ENCODE results near the gene SBK1.
A peak's percentile ranks its signal among the peaks of the same experiment; 100 is the strongest.
"Not testable (repeated sequence)": the region's sequence is repeated elsewhere in the genome, so short reads cannot be mapped to it uniquely, and the experiment has no call there.

The SBK1 gene

GRCh38 chr16:28310796-28311195 is 18.5 kb downstream of the SBK1 start:
- no peak for DNase-seq

GRCh38 chr16:28311413-28311812 is 19.1 kb downstream of the SBK1 start:
- no peak for DNase-seq

- DNase-seq, result no peak
Measured at GRCh38 chr16:28311913-28312312, 19.6 kb downstream of the SBK1 start.

GRCh38 chr16:28312327-28312726 is 20.0 kb downstream of the SBK1 start:
- DNase-seq, result no peak

GRCh38 chr16:28313587-28313986 is 21.3 kb downstream of the SBK1 start:
- DNase-seq, result no peak

GRCh38 chr16:28316054-28316453 is 23.7 kb downstream of the SBK1 start:
- DNase-seq, result no peak

- peak; percentile 13 for DNase-seq
Measured at GRCh38 chr16:28317040-28317880, 24.9 kb downstream of the SBK1 start.

- DNase-seq, result no peak
Measured at GRCh38 chr16:28318042-28318744, 25.9 kb downstream of the SBK1 start.

- no peak for DNase-seq
Measured at GRCh38 chr16:28319476-28320022, 27.2 kb downstream of the SBK1 start.

GRCh38 chr16:28320023-28320561 is 27.8 kb downstream of the SBK1 start:
- no peak for DNase-seq

- no peak for DNase-seq
Measured at GRCh38 chr16:28320741-28321140, 28.4 kb downstream of the SBK1 start.

- DNase-seq, result no peak
Measured at GRCh38 chr16:28321700-28322411, 29.5 kb downstream of the SBK1 start.

GRCh38 chr16:28324235-28324886 is 32.0 kb downstream of the SBK1 start:
- DNase-seq, result no peak

- DNase-seq, result no peak
Measured at GRCh38 chr16:28324887-28325279, 32.6 kb downstream of the SBK1 start.

- DNase-seq, result peak; percentile 12
Measured at GRCh38 chr16:28326881-28327610, 34.7 kb downstream of the SBK1 start.

GRCh38 chr16:28330232-28330631 is 37.9 kb downstream of the SBK1 start:
- peak; percentile 72 for DNase-seq

- DNase-seq, result not testable (repeated sequence)
Measured at GRCh38 chr16:28330981-28331380, 38.7 kb downstream of the SBK1 start.

- not testable (repeated sequence) for DNase-seq
Measured at GRCh38 chr16:28332632-28333031, 40.3 kb downstream of the SBK1 start.

- DNase-seq, result not testable (repeated sequence)
Measured at GRCh38 chr16:28335678-28336077, 43.4 kb downstream of the SBK1 start.

- not testable (repeated sequence) for DNase-seq
Measured at GRCh38 chr16:28336940-28337710, 44.8 kb downstream of the SBK1 start.

- not testable (repeated sequence) for DNase-seq
Measured at GRCh38 chr16:28338230-28338629, 45.9 kb downstream of the SBK1 start.
